ENCODE results near the gene KIAA0040. TPM values are rescaled to one million over a fixed set of nuclear protein-coding genes. Genes with fewer than 3 reads are reported as not detected.

Gene KIAA0040
- total RNA-seq, 1 experiment from 2014 or later = 32.4 TPM

GRCh38 chr1:175168782-175169181 is 23.8 kb downstream of the KIAA0040 start:
- Histone ChIP-seq H3K27me3 (ENCODE audit: insufficient read depth, low read length) (no peaks in the 10 kb centered on the region), H3K9me2 (ENCODE audit: insufficient read depth) (no peaks in the 10 kb centered on the region), H3K4me3 (replicated peaks in 1 of 2; ENCODE audit: low read depth in 1 of 2, low read length in 2 of 2) (peak overlapping the region in 1 of 2 experiments; percentile 38; a peak in 2 of 4 replicates), H3K4me2 (ENCODE audit: low read length) (peak overlapping the region; percentile 79), H4K20me1 (ENCODE audit: insufficient read depth) (no peaks in the 10 kb centered on the region), H3K9ac (ENCODE audit: low read length) (peak overlapping the region; percentile 40), H3K4me1 (ENCODE audit: control insufficient read depth in 1 of 2, insufficient read depth in 2 of 2, low read length in 2 of 2) (peaks cover 42 to 61% of the 10 kb centered on the region in 2 experiments), H3K9me3 (ENCODE audit: control insufficient read depth in 1 of 2, insufficient read depth in 1 of 2, low read depth in 1 of 2, low read length in 2 of 2) (no peaks in the 10 kb centered on the region), H3K27ac (ENCODE audit: low read depth, low read length) (peak overlapping the region; percentile 89), H2AFZ (ENCODE audit: low read depth, low read length, poor library complexity, severe bottlenecking) (no peak overlapping the region), H3K79me2 (ENCODE audit: insufficient read depth, low read length) (peaks cover 5% of the 10 kb centered on the region; the same call in 1 of the 2 replicates), H3K36me3 (ENCODE audit: control insufficient read depth in 1 of 2, insufficient read depth in 2 of 2, low read length in 2 of 2) (peaks cover 5 to 11% of the 10 kb centered on the region in 2 experiments; a peak in 2 of 4 replicates)
- DNase-seq (ENCODE audit: low read depth, low spot score) (no peak), ATAC-seq (peak; percentile 69)
- no TSS peak for BruUV-seq (replicated peaks)
- TF ChIP-seq TCF7L2 (IDR thresholded peaks at IDR 0.05; ENCODE audit: borderline replicate concordance, extremely low read depth, insufficient read depth, insufficient read length) (no peak), SIN3A (IDR thresholded peaks at IDR 0.05; ENCODE audit: low read depth) (no peak), ZNF274 (IDR thresholded peaks at IDR 0.05; ENCODE audit: low read depth, low read length) (no peak), ZFX (IDR thresholded peaks at IDR 0.05) (no peak)
- intact Hi-C loops (cut with micrococcal nuclease) = no loop called here
- ChIA-PET POLR2A (interaction anchor here (0.9 to 2.3 kb wide), 5 partner anchors 10 to 23 kb away, joined by 3 to 9 read pairs (median 4); partner anchors contain the start of gene KIAA0040), CTCF (interaction anchor here (1.0 to 2.8 kb wide), 6 partner anchors 12 to 151 kb away, joined by 3 to 11 read pairs (median 4); partner anchors contain the start of gene KIAA0040), RAD21 (ENCODE audit: low non-redundant PET in 1 of 2, low total read pairs in 2 of 2, uncharacterized antibody in 2 of 2, unreplicated experiment in 2 of 2) (interaction anchor here in 1 of 2 experiments (1.6 kb wide), 1 partner anchor 17 kb away, joined by 3 read pairs; no protein-coding TSS in a partner anchor)

DNA sequence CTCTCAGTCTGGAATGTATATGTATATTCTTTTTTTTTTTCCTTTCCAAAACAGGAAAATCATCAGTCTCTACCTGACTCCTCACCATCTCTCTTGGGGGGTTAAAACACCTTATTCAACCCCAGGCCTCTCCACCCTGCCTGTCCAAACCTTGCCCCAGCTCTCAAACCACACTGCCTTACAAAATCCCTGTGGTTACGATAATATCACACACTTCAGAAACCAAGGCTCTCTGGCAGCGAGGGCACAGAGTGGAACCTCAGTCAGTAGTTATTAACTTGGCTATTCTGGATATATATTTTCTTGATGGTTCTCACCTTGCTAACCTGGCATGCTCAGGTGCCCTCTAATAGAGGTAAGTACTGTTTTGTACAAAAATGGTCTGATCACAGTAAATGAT is 24.7 kb downstream of the KIAA0040 start:
- ChIA-PET POLR2A (no interaction called here), RAD21 (ENCODE audit: low non-redundant PET in 1 of 2, low total read pairs in 2 of 2, uncharacterized antibody in 2 of 2, unreplicated experiment in 2 of 2) (no interaction called here), CTCF (interaction anchor here (1.0 to 2.8 kb wide), 2 partner anchors 13 to 152 kb away, joined by 3 to 11 read pairs; no protein-coding TSS in a partner anchor)
- Histone ChIP-seq H3K9ac (ENCODE audit: low read length) (no peak overlapping the region), H3K4me3 (replicated peaks in 1 of 2; ENCODE audit: low read depth in 1 of 2, low read length in 2 of 2) (no peak overlapping the region), H3K36me3 (ENCODE audit: control insufficient read depth in 1 of 2, insufficient read depth in 2 of 2, low read length in 2 of 2) (peaks cover 5 to 17% of the 10 kb centered on the region in 2 experiments; a peak in 2 of 4 replicates), H3K9me2 (ENCODE audit: insufficient read depth) (no peaks in the 10 kb centered on the region), H3K4me2 (ENCODE audit: low read length) (no peak overlapping the region), H4K20me1 (ENCODE audit: insufficient read depth) (no peaks in the 10 kb centered on the region), H3K27me3 (ENCODE audit: insufficient read depth, low read length) (no peaks in the 10 kb centered on the region), H2AFZ (ENCODE audit: low read depth, low read length, poor library complexity, severe bottlenecking) (no peak overlapping the region), H3K4me1 (ENCODE audit: control insufficient read depth in 1 of 2, insufficient read depth in 2 of 2, low read length in 2 of 2) (peaks cover 42 to 58% of the 10 kb centered on the region in 2 experiments), H3K9me3 (ENCODE audit: control insufficient read depth in 1 of 2, insufficient read depth in 1 of 2, low read depth in 1 of 2, low read length in 2 of 2) (no peaks in the 10 kb centered on the region), H3K27ac (ENCODE audit: low read depth, low read length) (no peak overlapping the region), H3K79me2 (ENCODE audit: insufficient read depth, low read length) (peaks cover 5% of the 10 kb centered on the region; the same call in 1 of the 2 replicates)
- ATAC-seq (no peak), DNase-seq (ENCODE audit: low read depth, low spot score) (no peak)
- no peak for TF ChIP-seq POLR2AphosphoS5 (IDR thresholded peaks at IDR 0.05; ENCODE audit: low read depth, low read length)
- no peak for TF ChIP-seq ATF3 (IDR thresholded peaks at IDR 0.05)
- TF ChIP-seq MAX (IDR thresholded peaks at IDR 0.05) = no peak
- TF ChIP-seq TCF7L2 (IDR thresholded peaks at IDR 0.05; ENCODE audit: borderline replicate concordance, extremely low read depth, insufficient read depth, insufficient read length) = no peak
- TF ChIP-seq FOSL1 (IDR thresholded peaks at IDR 0.05; ENCODE audit: low read depth) = no peak
- no peak for TF ChIP-seq SP1 (IDR thresholded peaks at IDR 0.05; ENCODE audit: low read depth)
- no peak for TF ChIP-seq ZNF274 (IDR thresholded peaks at IDR 0.05; ENCODE audit: low read depth, low read length)
- TF ChIP-seq RAD21 (IDR thresholded peaks at IDR 0.05; ENCODE audit: low read depth) = no peak
- TF ChIP-seq ZFX (IDR thresholded peaks at IDR 0.05) = no peak
- no peak for TF ChIP-seq REST (IDR thresholded peaks at IDR 0.05; ENCODE audit: low read depth)
- no peak for TF ChIP-seq JUND (IDR thresholded peaks at IDR 0.05)
- TF ChIP-seq, protein P1, sequence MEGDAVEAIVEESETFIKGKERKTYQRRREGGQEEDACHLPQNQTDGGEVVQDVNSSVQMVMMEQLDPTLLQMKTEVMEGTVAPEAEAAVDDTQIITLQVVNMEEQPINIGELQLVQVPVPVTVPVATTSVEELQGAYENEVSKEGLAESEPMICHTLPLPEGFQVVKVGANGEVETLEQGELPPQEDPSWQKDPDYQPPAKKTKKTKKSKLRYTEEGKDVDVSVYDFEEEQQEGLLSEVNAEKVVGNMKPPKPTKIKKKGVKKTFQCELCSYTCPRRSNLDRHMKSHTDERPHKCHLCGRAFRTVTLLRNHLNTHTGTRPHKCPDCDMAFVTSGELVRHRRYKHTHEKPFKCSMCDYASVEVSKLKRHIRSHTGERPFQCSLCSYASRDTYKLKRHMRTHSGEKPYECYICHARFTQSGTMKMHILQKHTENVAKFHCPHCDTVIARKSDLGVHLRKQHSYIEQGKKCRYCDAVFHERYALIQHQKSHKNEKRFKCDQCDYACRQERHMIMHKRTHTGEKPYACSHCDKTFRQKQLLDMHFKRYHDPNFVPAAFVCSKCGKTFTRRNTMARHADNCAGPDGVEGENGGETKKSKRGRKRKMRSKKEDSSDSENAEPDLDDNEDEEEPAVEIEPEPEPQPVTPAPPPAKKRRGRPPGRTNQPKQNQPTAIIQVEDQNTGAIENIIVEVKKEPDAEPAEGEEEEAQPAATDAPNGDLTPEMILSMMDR (IDR thresholded peaks at IDR 0.05 in 2 of 3, conservative IDR thresholded peaks at IDR 0.05 in 1 of 3; ENCODE audit: borderline replicate concordance in 1 of 3, insufficient read depth in 1 of 3, low read depth in 2 of 3, low read length in 2 of 3) = no peak
- no peak for TF ChIP-seq EZH2 (IDR thresholded peaks at IDR 0.05)
- BruUV-seq (replicated peaks) = no TSS peak
- intact Hi-C loops (cut with micrococcal nuclease) = no loop called here

All from HCT116 (cell line).